SU-DHL-6 (cell line): ENCODE data around the gene PLCH1.

Experiments
- H2AFZ ChIP-seq: fragments of 200-600 bp; sonication (generic); 2 replicates; pipeline ENCODE4 v1.6.1; 2014; ENCODE audit warnings: low read depth, mild to moderate bottlenecking, moderate library complexity, mixed read lengths, antibody characterized with exemption, low read length; ENCODE audit not compliant: severe bottlenecking
- H3F3A ChIP-seq: fragments of 200-600 bp; shearing (Covaris generic); 2 replicates; pipeline ENCODE4 v1.6.0; 2016; ENCODE audit warnings: antibody characterized with exemption, mild to moderate bottlenecking; ENCODE audit not compliant: insufficient read depth
- H3K27ac ChIP-seq: fragments of 200-600 bp; sonication (generic); 2 replicates; pipeline ENCODE4 v1.5.1; 2016; ENCODE audit warnings: low read depth, mild to moderate bottlenecking, low read length, moderate library complexity, mixed read lengths
- H3K27me3 ChIP-seq: fragments of 200-600 bp; sonication (generic), shearing (Covaris generic); 2 replicates; pipeline ENCODE4 v1.6.0; 2014; ENCODE audit warnings: mild to moderate bottlenecking, low read length
- H3K36me3 ChIP-seq: fragments of 200-600 bp; sonication (generic); 2 replicates; pipeline ENCODE4 v1.6.1; 2014; ENCODE audit warnings: mild to moderate bottlenecking, low read length, mixed read lengths
- H3K4me2 ChIP-seq: fragments of 300-600, 200-600 bp; shearing (Covaris generic), sonication (generic); 2 replicates; pipeline ENCODE4 v1.6.0; 2014; ENCODE audit warnings: low read length, low read depth, mild to moderate bottlenecking; ENCODE audit not compliant: poor library complexity, severe bottlenecking
- H3K4me3 ChIP-seq: fragments of 200-600 bp; sonication (generic); 2 replicates; pipeline ENCODE4 v1.5.1; 2014; ENCODE audit warnings: antibody characterized with exemption, low read length, mild to moderate bottlenecking, mixed read lengths; ENCODE audit not compliant: insufficient read depth, poor library complexity, severe bottlenecking
- H3K79me2 ChIP-seq: fragments of 200-600 bp; sonication (generic); 2 replicates; pipeline ENCODE4 v1.6.1; 2014; ENCODE audit warnings: mild to moderate bottlenecking, low read length, moderate library complexity; ENCODE audit not compliant: insufficient read depth
- H3K9ac ChIP-seq: fragments of 200-600 bp; sonication (generic); 2 replicates; pipeline ENCODE4 v1.7.0; 2014; ENCODE audit warnings: mild to moderate bottlenecking, low read length
- H3K9me2 ChIP-seq: fragments of 200-600 bp; sonication (generic); replicated peaks from 2 replicates; pipeline ENCODE4 v1.6.1; 2014; ENCODE audit warnings: low read length; ENCODE audit not compliant: insufficient read depth
- H3K9me3 ChIP-seq: fragments of 200-600 bp; sonication (generic); 2 replicates; pipeline ENCODE4 v1.6.1; 2014; ENCODE audit warnings: low read length, mixed read lengths; ENCODE audit not compliant: insufficient read depth
- H4K20me1 ChIP-seq: fragments of 200-600 bp; sonication (generic); 2 replicates; pipeline ENCODE4 v1.6.1; 2014; ENCODE audit warnings: low read depth, mild to moderate bottlenecking, antibody characterized with exemption, low read length, moderate library complexity, mixed read lengths
- EZH2phosphoT487 ChIP-seq: fragments of 200-600 bp; sonication (generic), shearing (Covaris generic); conservative IDR thresholded peaks from 2 replicates; pipeline ENCODE4 v1.6.1; 2018; ENCODE audit warnings: mild to moderate bottlenecking, antibody characterized with exemption, low read length, moderate library complexity, mixed read lengths
- TF ChIP-seq, protein P1 (sequence below): fragments of 200-600 bp; sonication (generic); IDR thresholded peaks from one replicate; pipeline ENCODE4 v1.5.1; 2017; ENCODE audit warnings: antibody characterized with exemption, mild to moderate bottlenecking, low read length, moderate library complexity; ENCODE audit not compliant: insufficient read depth, poor library complexity, severe bottlenecking

Gene PLCH1

GRCh38 chr3:155409336-155409735, 335.5 kb downstream of the PLCH1 start:
- Histone ChIP-seq H3K27me3 (no peaks in the 10 kb centered on the region), H3F3A (no peaks in the 10 kb centered on the region), H3K9me3 (no peaks in the 10 kb centered on the region), H3K4me3 (no peak overlapping the region), H3K9me2 (no peaks in the 10 kb centered on the region), H3K36me3 (no peaks in the 10 kb centered on the region), H3K27ac (no peak overlapping the region), H3K79me2 (no peaks in the 10 kb centered on the region), H3K9ac (no peak overlapping the region), H3K4me2 (no peak overlapping the region), H4K20me1 (no peaks in the 10 kb centered on the region), H2AFZ (no peak overlapping the region)
- no peak for TF ChIP-seq EZH2phosphoT487
- TF ChIP-seq, protein P1, sequence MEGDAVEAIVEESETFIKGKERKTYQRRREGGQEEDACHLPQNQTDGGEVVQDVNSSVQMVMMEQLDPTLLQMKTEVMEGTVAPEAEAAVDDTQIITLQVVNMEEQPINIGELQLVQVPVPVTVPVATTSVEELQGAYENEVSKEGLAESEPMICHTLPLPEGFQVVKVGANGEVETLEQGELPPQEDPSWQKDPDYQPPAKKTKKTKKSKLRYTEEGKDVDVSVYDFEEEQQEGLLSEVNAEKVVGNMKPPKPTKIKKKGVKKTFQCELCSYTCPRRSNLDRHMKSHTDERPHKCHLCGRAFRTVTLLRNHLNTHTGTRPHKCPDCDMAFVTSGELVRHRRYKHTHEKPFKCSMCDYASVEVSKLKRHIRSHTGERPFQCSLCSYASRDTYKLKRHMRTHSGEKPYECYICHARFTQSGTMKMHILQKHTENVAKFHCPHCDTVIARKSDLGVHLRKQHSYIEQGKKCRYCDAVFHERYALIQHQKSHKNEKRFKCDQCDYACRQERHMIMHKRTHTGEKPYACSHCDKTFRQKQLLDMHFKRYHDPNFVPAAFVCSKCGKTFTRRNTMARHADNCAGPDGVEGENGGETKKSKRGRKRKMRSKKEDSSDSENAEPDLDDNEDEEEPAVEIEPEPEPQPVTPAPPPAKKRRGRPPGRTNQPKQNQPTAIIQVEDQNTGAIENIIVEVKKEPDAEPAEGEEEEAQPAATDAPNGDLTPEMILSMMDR: no peak

GRCh38 chr3:155407971-155408370, 336.9 kb downstream of the PLCH1 start:
- no peak overlapping the region for H3K4me2 ChIP-seq

DNA sequence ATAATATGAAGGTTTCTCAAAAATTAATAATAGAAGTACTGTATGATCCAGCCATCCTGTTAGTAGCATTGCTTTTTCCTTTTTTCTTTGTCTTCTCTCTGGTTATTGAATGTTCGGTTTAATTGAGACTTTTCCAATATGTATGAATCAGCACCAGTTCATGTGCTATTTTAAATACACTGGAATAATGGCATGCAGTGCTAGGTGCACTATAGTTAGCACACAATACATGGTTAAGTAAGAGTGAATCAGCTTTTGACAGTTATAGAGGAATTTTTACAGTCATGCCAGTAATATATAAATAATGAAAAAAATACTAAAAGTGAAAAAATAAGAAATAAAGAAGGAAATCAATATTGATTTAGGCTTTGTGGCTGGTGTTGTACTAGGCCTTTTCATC, 337.5 kb downstream of the PLCH1 start:
- Histone ChIP-seq H3K9me3 (no peaks in the 10 kb centered on the region), H2AFZ (no peak overlapping the region), H3K36me3 (no peaks in the 10 kb centered on the region), H3K9me2 (no peaks in the 10 kb centered on the region), H3K4me2 (no peak overlapping the region), H3K9ac (no peak overlapping the region), H4K20me1 (no peaks in the 10 kb centered on the region), H3K79me2 (no peaks in the 10 kb centered on the region), H3K4me3 (no peak overlapping the region), H3K27me3 (no peaks in the 10 kb centered on the region), H3K27ac (no peak overlapping the region), H3F3A (no peaks in the 10 kb centered on the region)
- TF ChIP-seq EZH2phosphoT487: no peak
- TF ChIP-seq, protein P1: no peak

More at GRCh38 chr3:155407971-155408370, 336.9 kb downstream of the PLCH1 start:
- Histone ChIP-seq H3K9me3 (no peaks in the 10 kb centered on the region), H3K9me2 (no peaks in the 10 kb centered on the region), H3K4me3 (no peak overlapping the region), H2AFZ (no peak overlapping the region), H3K27me3 (no peaks in the 10 kb centered on the region), H3K27ac (no peak overlapping the region), H3K9ac (no peak overlapping the region), H3F3A (no peaks in the 10 kb centered on the region), H3K36me3 (no peaks in the 10 kb centered on the region), H4K20me1 (no peaks in the 10 kb centered on the region), H3K79me2 (no peaks in the 10 kb centered on the region)
- TF ChIP-seq EZH2phosphoT487: no peak
- TF ChIP-seq, protein P1: no peak
